ENCODE results near the gene ZNF121. TPM values are rescaled to one million over a fixed set of nuclear protein-coding genes. Genes with fewer than 3 reads are reported as not detected.
A peak's percentile ranks its signal among the peaks of the same experiment; 100 is the strongest.

The ZNF121 gene
- total and polyA plus RNA-seq, 7 experiments from 2014 or later = 3.3 to 49.4 (median 36.8) TPM

DNA sequence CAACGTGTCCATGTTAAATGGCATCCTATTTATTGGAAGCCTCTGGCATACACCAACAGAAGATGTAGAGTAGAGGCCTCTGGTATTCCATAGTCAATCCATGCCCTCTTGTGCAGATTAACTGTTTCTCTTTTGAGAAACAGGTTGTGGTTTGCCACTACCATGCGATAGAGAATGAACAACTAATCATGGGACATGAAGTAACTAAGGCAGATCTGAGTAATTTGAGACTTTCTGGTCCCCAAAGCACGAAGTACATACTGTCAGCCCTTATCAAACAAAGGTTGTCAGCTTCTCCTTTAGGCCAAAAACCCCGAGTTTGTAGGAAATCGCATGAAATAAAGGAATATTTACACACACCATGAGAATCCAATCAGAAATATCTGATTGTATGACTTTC, 3.6 kb downstream of the ZNF121 start:
- Histone ChIP-seq H3K4me3 (ENCODE audit: low read length) (no peak overlapping the region), H3K27ac (ENCODE audit: low read depth, low read length) (no peak overlapping the region), H3K27me3 (ENCODE audit: control insufficient read depth in 2 of 2, insufficient read depth in 2 of 2, low read length in 2 of 2) (no peaks in the 10 kb centered on the region), H3K9me3 (ENCODE audit: control insufficient read depth in 2 of 3, low read length in 3 of 3) (peaks cover 4 to 42% (median 5%) of the 10 kb centered on the region in 3 experiments), H3K36me3 (ENCODE audit: control insufficient read depth in 2 of 3, insufficient read depth in 3 of 3, low read length in 3 of 3) (peaks cover 0 to 48% (median 4%) of the 10 kb centered on the region in 3 experiments), H3K4me1 (ENCODE audit: control insufficient read depth in 2 of 2, insufficient read depth in 2 of 2, low read length in 2 of 2) (peaks cover 7 to 15% of the 10 kb centered on the region in 2 donors)
- H3K9me3 Mint-ChIP-seq = peaks cover 0 to 73% (median 41%) of the 10 kb centered on the region in 11 donors
- H3K36me3 Mint-ChIP-seq = peaks cover 8 to 70% (median 60%) of the 10 kb centered on the region in 5 donors
- H3K27me3 Mint-ChIP-seq = no peaks in the 10 kb centered on the region
- peak overlapping the region in 4 of 10 donors; percentile 2 to 60 (median 38) for H3K4me3 Mint-ChIP-seq
- intact Hi-C loops (cut with micrococcal nuclease) = loop anchor here (5.0 kb wide), 2 partner anchors 258 to 273 kb away; partner anchors contain the start of genes ZNF559 (in 1 of the 2) and ZNF699 (in 1 of the 2)
- no peak for ATAC-seq
- H3K4me1 Mint-ChIP-seq = peaks cover 27 to 67% (median 46%) of the 10 kb centered on the region in 7 donors
- ChIA-PET CTCF (no interaction called here), POLR2A (no interaction called here)
- DNase-seq = no peak
- H3K27ac Mint-ChIP-seq = peak overlapping the region in 3 of 9 donors; percentile 18 to 56 (median 32)

DNA sequence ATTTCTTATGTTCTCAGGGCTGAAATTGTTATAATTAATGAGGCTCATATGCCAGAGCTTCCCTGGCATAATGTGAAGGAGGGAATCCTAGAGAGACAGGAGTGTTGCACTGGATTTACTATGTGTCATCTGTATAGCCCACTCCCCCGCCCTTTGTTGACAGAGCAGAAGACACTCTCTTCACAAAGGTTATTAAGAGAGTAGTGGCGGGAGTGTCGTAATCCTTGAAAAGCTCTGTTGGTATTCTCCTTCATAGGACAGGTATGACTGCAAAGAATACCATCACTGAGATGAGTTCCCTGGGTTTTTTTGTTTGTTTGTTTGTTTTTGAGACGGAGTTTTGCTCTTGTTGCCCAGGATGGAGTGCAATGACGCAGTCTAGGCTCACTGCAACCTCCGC, 14.0 kb downstream of the ZNF121 start:
- Mint-ChIP-seq H3K27me3 (no peaks in the 10 kb centered on the region), H3K36me3 (peaks cover 32 to 94% (median 71%) of the 10 kb centered on the region in 5 donors), H3K4me1 (peaks cover 0 to 19% (median 4%) of the 10 kb centered on the region in 7 donors), H3K9me3 (peaks cover 2 to 100% (median 77%) of the 10 kb centered on the region in 11 donors), H3K27ac (no peak overlapping the region), H3K4me3 (no peak overlapping the region)
- ChIA-PET CTCF (interaction anchor here (0.6 kb wide), 1 partner anchor 116 kb away, joined by 3 read pairs; no protein-coding TSS in a partner anchor), POLR2A (interaction anchor here (0.7 kb wide), 2 partner anchors 15 to 44 kb away, joined by 3 to 4 read pairs; no protein-coding TSS in a partner anchor)
- DNase-seq (no peak), ATAC-seq (no peak)
- intact Hi-C loops (cut with micrococcal nuclease) = no loop called here
- H3K4me1 ChIP-seq (ENCODE audit: control insufficient read depth in 2 of 2, insufficient read depth in 2 of 2, low read length in 2 of 2) = no peaks in the 10 kb centered on the region
- H3K4me3 ChIP-seq (ENCODE audit: low read length) = peak overlapping the region; percentile 22
- H3K27me3 ChIP-seq (ENCODE audit: control insufficient read depth in 2 of 2, insufficient read depth in 2 of 2, low read length in 2 of 2) = no peaks in the 10 kb centered on the region
- H3K36me3 ChIP-seq (ENCODE audit: control insufficient read depth in 2 of 3, insufficient read depth in 3 of 3, low read length in 3 of 3) = peaks cover 29 to 83% (median 39%) of the 10 kb centered on the region in 3 experiments
- H3K9me3 ChIP-seq (ENCODE audit: control insufficient read depth in 2 of 3, low read length in 3 of 3) = peaks cover 23 to 92% (median 62%) of the 10 kb centered on the region in 3 experiments
- H3K27ac ChIP-seq (ENCODE audit: low read depth, low read length) = no peak overlapping the region

DNA sequence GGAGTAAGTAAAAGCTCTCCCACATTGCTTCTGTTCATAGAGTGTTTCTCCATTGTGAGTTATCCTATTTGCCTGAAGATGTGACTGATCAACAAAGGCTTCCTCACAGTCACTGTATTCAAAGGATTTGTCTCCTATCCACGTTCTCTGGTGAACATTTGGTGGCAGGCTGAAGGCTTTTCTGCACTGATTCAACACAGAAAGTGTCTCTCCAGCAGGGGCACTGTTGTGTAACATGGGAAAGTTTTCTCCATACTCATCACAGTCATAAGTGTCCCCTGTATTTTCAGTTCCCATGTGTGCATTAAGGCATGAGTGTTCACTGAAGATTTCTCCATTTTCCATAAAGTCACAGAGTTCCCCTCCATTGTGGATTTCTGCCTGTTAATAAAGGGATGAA, 17.6 kb downstream of the ZNF121 start:
- no peak overlapping the region for H3K4me3 ChIP-seq (ENCODE audit: low read length)
- H3K27me3 ChIP-seq (ENCODE audit: control insufficient read depth in 2 of 2, insufficient read depth in 2 of 2, low read length in 2 of 2) = no peaks in the 10 kb centered on the region
- H3K27ac ChIP-seq (ENCODE audit: low read depth, low read length) = no peak overlapping the region
- peaks cover 0 to 5% (median 0%) of the 10 kb centered on the region in 7 donors for H3K4me1 Mint-ChIP-seq
- H3K36me3 ChIP-seq (ENCODE audit: control insufficient read depth in 2 of 3, insufficient read depth in 3 of 3, low read length in 3 of 3) = peaks cover 36 to 95% (median 52%) of the 10 kb centered on the region in 3 experiments
- intact Hi-C loops (cut with micrococcal nuclease) = no loop called here
- peak overlapping the region in 1 of 10 donors; percentile 7 for H3K4me3 Mint-ChIP-seq
- H3K27me3 Mint-ChIP-seq = no peaks in the 10 kb centered on the region
- ATAC-seq (no peak), DNase-seq (no peak)
- no peaks in the 10 kb centered on the region for H3K4me1 ChIP-seq (ENCODE audit: control insufficient read depth in 2 of 2, insufficient read depth in 2 of 2, low read length in 2 of 2)
- H3K9me3 ChIP-seq (ENCODE audit: control insufficient read depth in 2 of 3, low read length in 3 of 3) = peaks cover 13 to 91% (median 61%) of the 10 kb centered on the region in 3 experiments
- ChIA-PET CTCF (no interaction called here), POLR2A (no interaction called here)
- H3K27ac Mint-ChIP-seq = no peak overlapping the region
- H3K36me3 Mint-ChIP-seq = peaks cover 29 to 95% (median 76%) of the 10 kb centered on the region in 5 donors
- peaks cover 2 to 100% (median 71%) of the 10 kb centered on the region in 11 donors for H3K9me3 Mint-ChIP-seq

DNA sequence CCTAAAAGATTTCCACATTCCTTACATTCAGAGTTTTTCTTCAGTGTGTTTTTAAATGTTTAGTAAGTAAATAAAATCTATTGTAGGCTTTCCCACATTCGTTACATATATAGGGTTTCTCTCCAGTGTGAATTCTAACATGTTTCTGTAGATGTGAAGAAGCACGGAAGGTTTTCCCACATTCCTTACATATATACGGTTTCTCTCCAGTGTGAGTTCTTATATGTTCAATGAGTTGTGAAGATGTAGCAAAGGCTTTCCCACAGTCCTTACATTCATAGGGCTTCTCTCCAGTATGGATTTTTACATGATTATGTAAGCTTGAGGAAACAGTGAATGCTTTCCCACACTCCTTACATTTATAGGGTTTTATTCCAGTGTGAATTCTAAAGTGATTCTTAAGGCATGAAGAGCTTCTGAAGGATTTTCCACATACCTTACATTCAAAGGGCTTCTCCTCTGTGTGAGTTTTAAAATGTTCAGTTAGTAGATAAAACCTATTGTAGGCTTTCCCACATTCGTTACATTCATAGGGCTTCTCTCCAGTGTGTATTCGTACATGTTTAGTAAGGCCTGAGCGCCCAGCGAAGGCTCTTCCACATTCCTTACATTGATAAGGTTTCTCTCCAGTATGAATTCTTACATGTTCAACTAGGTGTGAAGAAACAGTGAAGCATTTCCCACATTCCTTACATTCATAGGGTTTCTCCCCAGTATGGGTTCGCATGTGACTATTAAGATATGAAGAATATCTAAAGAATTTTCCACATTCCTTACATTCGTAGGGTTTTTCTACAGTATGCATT, 18.2 kb downstream of the ZNF121 start:
- Histone ChIP-seq H3K27ac (ENCODE audit: low read depth, low read length) (no peak overlapping the region), H3K9me3 (ENCODE audit: control insufficient read depth in 2 of 3, low read length in 3 of 3) (peaks cover 13 to 90% (median 55%) of the 10 kb centered on the region in 3 experiments), H3K4me1 (ENCODE audit: control insufficient read depth in 2 of 2, insufficient read depth in 2 of 2, low read length in 2 of 2) (no peaks in the 10 kb centered on the region), H3K27me3 (ENCODE audit: control insufficient read depth in 2 of 2, insufficient read depth in 2 of 2, low read length in 2 of 2) (no peaks in the 10 kb centered on the region), H3K4me3 (ENCODE audit: low read length) (peak overlapping the region; percentile 0), H3K36me3 (ENCODE audit: control insufficient read depth in 2 of 3, insufficient read depth in 3 of 3, low read length in 3 of 3) (peaks cover 36 to 94% (median 48%) of the 10 kb centered on the region in 3 experiments)
- peaks cover 0 to 1% (median 0%) of the 10 kb centered on the region in 7 donors for H3K4me1 Mint-ChIP-seq
- H3K27ac Mint-ChIP-seq = peak overlapping the region in 2 of 9 donors; percentile 16 to 59
- H3K9me3 Mint-ChIP-seq = peaks cover 2 to 100% (median 70%) of the 10 kb centered on the region in 11 donors
- ChIA-PET CTCF (no interaction called here), POLR2A (no interaction called here)
- no peak for DNase-seq
- intact Hi-C loops (cut with micrococcal nuclease) = no loop called here
- ATAC-seq = no peak
- no peaks in the 10 kb centered on the region for H3K27me3 Mint-ChIP-seq
- peak overlapping the region in 2 of 10 donors; percentile 7 to 42 for H3K4me3 Mint-ChIP-seq
- peaks cover 29 to 95% (median 76%) of the 10 kb centered on the region in 5 donors for H3K36me3 Mint-ChIP-seq

- peaks cover 10 to 34% (median 30%) of the 10 kb centered on the region in 5 donors for H3K36me3 Mint-ChIP-seq
- Histone ChIP-seq H3K27ac (ENCODE audit: low read depth, low read length) (no peak overlapping the region), H3K4me1 (ENCODE audit: control insufficient read depth in 2 of 2, insufficient read depth in 2 of 2, low read length in 2 of 2) (no peaks in the 10 kb centered on the region), H3K27me3 (ENCODE audit: control insufficient read depth in 2 of 2, insufficient read depth in 2 of 2, low read length in 2 of 2) (no peaks in the 10 kb centered on the region), H3K36me3 (ENCODE audit: control insufficient read depth in 2 of 3, insufficient read depth in 3 of 3, low read length in 3 of 3) (no peaks in the 10 kb centered on the region), H3K9me3 (ENCODE audit: control insufficient read depth in 2 of 3, low read length in 3 of 3) (peaks cover 0 to 35% (median 9%) of the 10 kb centered on the region in 3 experiments), H3K4me3 (ENCODE audit: low read length) (no peak overlapping the region)
- H3K4me3 Mint-ChIP-seq = peak overlapping the region in 1 of 10 donors; percentile 12
- no peak for ATAC-seq
- intact Hi-C loops (cut with micrococcal nuclease) = no loop called here
- no peak overlapping the region for H3K27ac Mint-ChIP-seq
- POLR2A ChIA-PET = no interaction called here
- peaks cover 8 to 68% (median 23%) of the 10 kb centered on the region in 11 donors for H3K9me3 Mint-ChIP-seq
- CTCF ChIA-PET = no interaction called here
- peaks cover 0 to 9% (median 0%) of the 10 kb centered on the region in 5 donors for H3K27me3 Mint-ChIP-seq
- H3K4me1 Mint-ChIP-seq = no peaks in the 10 kb centered on the region
- DNase-seq = no peak
Observed at GRCh38 chr19:9552536-9553274, 31.6 kb downstream of the ZNF121 start.

DNA sequence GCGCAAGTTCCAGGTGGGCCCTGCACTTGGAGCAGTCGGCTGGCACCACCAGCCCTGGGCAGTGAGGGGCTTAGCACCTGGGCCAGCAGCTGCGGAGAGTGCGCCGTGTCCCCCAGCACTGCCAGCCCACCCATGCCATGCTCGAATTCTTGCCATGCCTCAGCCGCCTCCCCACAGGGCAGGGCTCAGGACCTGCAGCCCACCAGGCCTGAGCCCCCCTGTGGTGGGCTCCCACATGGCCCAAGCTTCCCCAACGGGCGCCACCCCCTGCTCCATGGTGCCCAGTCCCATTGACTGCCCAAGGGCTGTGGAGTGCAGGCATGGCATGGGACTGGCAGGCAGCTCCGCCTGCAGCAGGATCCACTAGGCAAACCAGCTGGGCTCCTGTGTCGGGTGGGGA, 36.4 kb downstream of the ZNF121 start:
- ChIA-PET CTCF (no interaction called here), POLR2A (no interaction called here)
- Histone ChIP-seq H3K36me3 (ENCODE audit: control insufficient read depth in 2 of 3, insufficient read depth in 3 of 3, low read length in 3 of 3) (no peaks in the 10 kb centered on the region), H3K9me3 (ENCODE audit: control insufficient read depth in 2 of 3, low read length in 3 of 3) (peaks cover 0 to 14% (median 0%) of the 10 kb centered on the region in 3 experiments), H3K4me1 (ENCODE audit: control insufficient read depth in 2 of 2, insufficient read depth in 2 of 2, low read length in 2 of 2) (no peaks in the 10 kb centered on the region), H3K27ac (ENCODE audit: low read depth, low read length) (no peak overlapping the region), H3K4me3 (ENCODE audit: low read length) (no peak overlapping the region), H3K27me3 (ENCODE audit: control insufficient read depth in 2 of 2, insufficient read depth in 2 of 2, low read length in 2 of 2) (no peaks in the 10 kb centered on the region)
- Mint-ChIP-seq H3K27ac (no peak overlapping the region), H3K9me3 (peaks cover 13 to 39% (median 24%) of the 10 kb centered on the region in 11 donors), H3K27me3 (peaks cover 0 to 9% (median 0%) of the 10 kb centered on the region in 5 donors), H3K36me3 (peaks cover 4 to 23% (median 16%) of the 10 kb centered on the region in 5 donors), H3K4me1 (no peaks in the 10 kb centered on the region), H3K4me3 (no peak overlapping the region)
- no peak for ATAC-seq
- no peak for DNase-seq
- intact Hi-C loops (cut with micrococcal nuclease) = no loop called here
